Fibroblast of the aortic adventitia (primary cell): ENCODE results near the gene LCP1. TPM values are rescaled to one million over a fixed set of nuclear protein-coding genes. Genes with fewer than 3 reads are reported as not detected.

Experiments
- DNase-seq: peaks from one replicate; pipeline ENCODE4 v3.0.0-alpha.2; 2010; ENCODE audit warnings: low read depth
- H3K4me3 ChIP-seq: 2 replicates; pipeline ENCODE4 v1.5.1; 2011; ENCODE audit warnings: low read depth, mild to moderate bottlenecking, control low read depth, low read length, moderate library complexity
- CTCF ChIP-seq: IDR thresholded peaks from 2 replicates; pipeline ENCODE4 v1.5.1; 2011; ENCODE audit warnings: mild to moderate bottlenecking, low read length, control low read depth, inconsistent platforms; ENCODE audit not compliant: insufficient read depth
- total RNA-seq: library from RNA; depleted of rRNA; stranded (reverse); fragments of >200 nt; gene quantifications from 2 replicates; pipeline ENCODE4 v1.2.3, GENCODE V29; 2012; ENCODE audit warnings: low replicate concordance

Gene LCP1
- total RNA-seq, 1 donor, result 0.99 TPM

GRCh38 chr13:46160471-46161066 lies 21.4 kb downstream of the LCP1 start:
- TF ChIP-seq CTCF, result peak; percentile 79
- DNase-seq, result peak; percentile 76
- H3K4me3 ChIP-seq, result no peak overlapping the region

- DNase-seq, result no peak
Observed at GRCh38 chr13:46160065-46160464, 21.9 kb downstream of the LCP1 start.

GRCh38 chr13:46158983-46159382 lies 23.0 kb downstream of the LCP1 start:
- DNase-seq, result no peak
- H3K4me3 ChIP-seq, result no peak overlapping the region
- no peak for TF ChIP-seq CTCF

More at GRCh38 chr13:46160065-46160464, 21.9 kb downstream of the LCP1 start:
- TF ChIP-seq CTCF, result no peak
- no peak overlapping the region for H3K4me3 ChIP-seq

- no peak overlapping the region for H3K4me3 ChIP-seq
- no peak for DNase-seq
- no peak for TF ChIP-seq CTCF
Observed at GRCh38 chr13:46158222-46158621, 23.8 kb downstream of the LCP1 start.

- TF ChIP-seq CTCF, result no peak
- DNase-seq, result peak; percentile 23
- no peak overlapping the region for H3K4me3 ChIP-seq
Observed at GRCh38 chr13:46154136-46154801, 27.7 kb downstream of the LCP1 start.

GRCh38 chr13:46152627-46153328 lies 29.2 kb downstream of the LCP1 start:
- no peak for DNase-seq
- no peak overlapping the region for H3K4me3 ChIP-seq
- no peak for TF ChIP-seq CTCF
